HG03108 (cell line): ENCODE data around the gene GRID1.

Experiments used
- ATAC-seq: cut with Tn5 transposase; IDR thresholded peaks from one replicate; pipeline ENCODE4 v1.9.1; 2021; ENCODE audit warnings: moderate library complexity; ENCODE audit not compliant: unreplicated experiment

The GRID1 gene

DNA sequence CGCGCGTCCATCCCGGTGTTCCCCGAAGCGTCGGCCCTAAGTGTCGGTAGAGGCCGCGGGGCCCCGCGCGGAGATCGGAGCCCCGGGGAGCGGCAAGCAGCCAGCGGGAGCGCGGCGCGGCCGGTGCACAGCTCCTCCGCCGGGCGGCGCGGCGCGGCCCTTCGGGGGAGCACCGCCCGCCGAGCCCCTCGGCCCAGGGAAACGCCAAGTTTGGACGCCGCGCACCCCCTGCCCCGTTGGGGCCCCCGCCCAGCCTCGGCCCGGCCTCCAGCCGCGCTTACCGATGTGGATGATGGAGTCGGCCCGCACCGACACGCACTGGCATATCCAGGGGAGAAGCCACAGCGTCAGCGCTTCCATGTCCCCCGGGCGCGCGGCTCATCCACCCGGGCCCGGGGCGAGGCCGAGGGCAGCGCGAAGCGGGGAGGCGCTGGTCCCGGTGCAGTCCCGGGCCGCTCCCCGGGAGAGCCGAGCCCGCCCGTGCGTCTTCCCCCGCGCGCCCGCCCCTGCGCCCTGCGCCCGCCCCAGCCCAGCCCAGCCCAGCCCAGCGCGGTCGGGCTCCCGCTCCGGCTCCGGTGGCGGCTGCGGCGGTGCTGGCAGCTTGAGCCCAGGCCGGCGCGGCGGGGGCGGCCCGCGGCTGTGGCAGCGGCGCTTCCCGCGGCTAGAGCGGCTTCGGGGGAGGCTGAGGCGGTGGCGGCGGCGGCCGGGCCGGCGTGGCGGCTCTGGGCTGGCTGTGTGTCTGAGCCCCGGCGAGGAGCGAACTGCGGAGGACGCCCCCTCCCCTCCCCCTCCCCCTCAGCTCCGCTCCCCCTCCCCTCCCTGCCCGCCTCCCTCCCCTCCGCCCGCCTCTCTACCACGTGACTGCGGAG, at the start of gene GRID1:
TSS of gene GRID1 (minus strand) at position 763 of the 869 bp plus-strand sequence.
- ATAC-seq = no peak

DNA sequence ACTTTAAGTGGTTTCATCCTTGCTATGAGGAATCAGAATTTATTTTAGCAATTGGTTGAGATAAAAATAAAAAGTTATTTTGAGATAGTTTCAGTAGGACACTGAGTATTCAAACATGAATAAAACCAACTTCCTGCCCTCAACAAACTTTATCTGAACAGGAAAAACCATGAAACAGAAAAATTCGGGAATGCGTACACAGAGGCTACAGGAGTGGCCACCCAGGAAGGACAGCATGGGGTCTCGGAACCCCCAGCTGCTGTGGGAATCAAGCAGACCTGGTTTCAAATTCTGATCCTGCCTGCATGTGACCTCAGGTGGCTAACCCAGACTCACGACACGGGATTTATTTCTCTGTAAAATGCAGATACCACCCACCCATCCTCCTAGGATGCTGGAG, 49.0 kb upstream of the GRID1 start:
- ATAC-seq = no peak

DNA sequence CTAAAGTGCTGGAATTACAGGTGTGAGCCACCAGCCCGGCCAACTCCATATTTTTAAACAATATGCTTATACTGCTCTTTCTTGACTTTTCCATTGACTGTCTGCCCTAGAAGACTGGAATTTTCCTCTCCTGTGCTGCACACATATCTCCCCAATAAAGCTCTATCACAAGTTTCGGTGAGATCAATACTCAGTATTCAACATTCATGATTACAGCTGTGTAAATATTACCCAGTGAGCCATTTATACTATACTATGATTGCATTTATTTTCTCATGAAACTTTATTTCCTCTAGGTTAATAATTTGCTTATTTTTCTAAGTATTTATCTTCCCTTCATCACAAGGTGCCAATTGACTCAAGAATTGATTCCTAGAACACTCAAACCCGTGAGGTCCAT, 48.5 kb upstream of the GRID1 start:
- ATAC-seq = no peak

DNA sequence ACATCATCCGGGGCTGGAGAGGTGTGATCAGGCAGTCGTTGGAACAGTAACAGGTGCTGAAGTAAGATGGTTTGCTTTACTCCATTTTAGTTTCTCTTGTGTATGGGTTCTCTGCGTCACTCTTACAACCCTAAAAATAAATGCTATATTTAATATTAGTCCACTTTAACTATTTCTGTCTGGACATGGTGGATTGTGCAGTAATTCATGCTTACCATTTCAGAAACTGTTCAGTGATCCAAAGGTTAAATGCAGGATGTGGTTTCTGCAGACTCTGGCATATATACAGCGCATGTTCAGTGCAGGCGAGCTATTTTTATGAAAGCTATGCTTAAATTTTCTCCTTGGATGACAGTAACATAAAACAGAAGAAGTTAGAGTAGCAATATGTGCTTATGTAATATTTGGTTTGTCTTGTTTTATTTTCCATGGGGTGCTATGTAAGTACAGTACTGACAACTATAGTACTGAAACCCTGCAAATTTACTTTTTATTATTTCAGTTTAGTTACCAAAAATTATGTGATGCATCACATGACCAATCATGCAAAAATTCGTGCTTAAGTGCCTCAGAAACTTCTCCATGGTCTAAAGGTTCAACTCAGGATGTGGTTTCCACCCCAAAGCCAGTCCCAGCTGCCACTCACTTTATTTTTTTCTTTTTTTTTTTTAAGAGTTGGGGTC, 46.6 kb upstream of the GRID1 start:
- ATAC-seq = peak; percentile 78

DNA sequence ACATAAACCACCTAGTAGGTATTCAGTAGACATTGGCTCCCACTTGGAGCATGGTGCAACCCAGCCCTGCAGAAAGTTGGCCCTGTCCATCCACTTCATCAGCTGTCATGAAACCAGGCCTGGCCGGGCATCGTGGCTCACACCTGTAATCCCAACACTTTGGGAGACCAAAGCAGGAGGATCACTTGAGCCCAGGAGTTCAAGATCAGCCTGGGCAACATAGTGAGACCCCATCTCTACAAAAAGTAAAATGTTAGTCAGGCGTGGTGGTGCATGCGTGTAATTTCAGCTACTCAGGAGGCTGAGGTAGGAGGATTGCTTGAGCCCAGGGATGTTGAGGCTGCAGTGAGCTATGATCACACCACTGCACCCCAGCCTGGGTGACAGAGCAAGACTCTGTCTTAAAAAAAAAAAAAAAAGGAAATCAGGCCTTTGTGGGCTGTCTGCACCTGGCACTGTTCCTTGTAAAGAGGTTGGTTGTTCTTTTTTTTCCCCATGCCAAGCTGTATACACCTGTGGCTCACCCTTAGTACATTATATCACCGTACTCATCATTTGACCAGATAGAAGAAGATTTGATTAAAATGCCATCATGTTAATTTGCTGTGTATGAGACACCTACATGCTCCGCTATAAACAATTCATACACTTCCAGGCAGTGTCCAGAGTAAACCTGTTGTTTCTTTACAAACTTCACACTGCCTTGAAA, 45.4 kb upstream of the GRID1 start:
- ATAC-seq = no peak

DNA sequence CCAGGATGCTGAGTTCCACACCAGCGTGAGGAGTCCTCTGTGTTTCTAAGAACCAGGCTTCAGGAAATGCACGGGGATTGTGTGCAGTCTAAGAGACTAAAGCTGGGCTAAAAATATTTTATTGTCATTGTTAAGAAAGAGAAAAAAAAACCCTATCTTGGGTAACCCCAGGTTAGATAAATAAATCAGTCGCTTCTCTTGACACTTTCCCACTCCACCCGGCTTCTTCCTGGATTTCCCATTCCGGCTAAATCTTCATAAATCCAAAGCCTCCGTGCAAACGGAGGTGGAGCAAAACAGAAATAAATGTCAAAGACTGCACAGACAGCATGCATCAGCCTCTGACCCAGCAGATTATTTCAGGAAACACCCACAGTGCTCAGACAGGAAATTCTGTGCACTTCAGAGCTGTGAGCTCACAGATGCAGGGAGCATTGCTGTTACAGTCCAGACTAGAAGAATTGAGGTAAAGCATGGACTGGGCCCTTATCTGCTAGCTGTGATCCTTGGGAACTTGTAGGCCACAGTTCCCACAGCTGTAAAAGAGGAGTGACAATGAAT, 44.8 kb upstream of the GRID1 start:
- peak; percentile 46 for ATAC-seq

DNA sequence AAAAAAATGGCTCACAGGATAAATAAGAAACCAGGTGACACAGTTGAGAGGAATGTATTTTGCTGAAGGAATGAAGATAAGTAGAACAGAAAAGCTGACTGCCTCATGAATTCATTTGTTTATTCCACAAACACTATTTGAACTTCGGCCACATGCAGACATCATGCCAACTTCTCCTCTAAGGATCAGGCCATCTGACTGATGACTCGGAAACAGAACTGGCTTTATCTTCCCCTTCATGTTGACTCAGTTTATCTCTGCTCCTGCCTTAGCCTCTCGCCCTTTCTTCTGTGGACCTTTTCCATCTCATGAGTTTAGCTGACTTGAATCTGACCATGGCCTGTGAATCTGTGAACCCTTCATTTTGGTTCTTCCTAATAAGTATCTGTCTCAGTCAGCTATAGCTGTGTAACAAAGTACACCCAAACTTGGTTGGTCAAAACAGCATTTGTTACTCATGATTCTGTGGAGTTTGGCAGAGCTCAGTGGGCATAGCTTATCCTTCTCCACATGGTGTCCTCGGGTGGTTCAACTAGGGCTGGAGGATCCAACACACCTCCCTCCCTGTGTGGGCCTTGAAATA, 44.0 kb upstream of the GRID1 start:
- no peak for ATAC-seq

DNA sequence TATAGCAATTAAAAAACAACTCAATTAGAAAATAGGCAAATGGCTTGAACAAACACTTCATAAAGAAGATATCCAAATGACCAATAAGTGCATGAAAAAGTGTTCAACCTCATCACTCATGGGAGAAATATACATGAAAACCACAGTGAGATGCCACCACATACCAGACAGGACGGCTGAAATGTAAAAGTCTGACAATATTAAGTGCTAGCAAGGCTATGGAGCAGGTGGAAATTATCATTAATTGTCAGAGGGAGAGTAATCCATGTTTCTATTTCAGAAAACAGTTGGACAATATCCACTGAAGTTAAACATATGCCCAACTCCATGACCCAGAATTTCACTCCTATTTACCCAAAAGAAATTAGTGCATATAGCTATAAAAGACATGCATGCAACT, 42.6 kb upstream of the GRID1 start:
- no peak for ATAC-seq

DNA sequence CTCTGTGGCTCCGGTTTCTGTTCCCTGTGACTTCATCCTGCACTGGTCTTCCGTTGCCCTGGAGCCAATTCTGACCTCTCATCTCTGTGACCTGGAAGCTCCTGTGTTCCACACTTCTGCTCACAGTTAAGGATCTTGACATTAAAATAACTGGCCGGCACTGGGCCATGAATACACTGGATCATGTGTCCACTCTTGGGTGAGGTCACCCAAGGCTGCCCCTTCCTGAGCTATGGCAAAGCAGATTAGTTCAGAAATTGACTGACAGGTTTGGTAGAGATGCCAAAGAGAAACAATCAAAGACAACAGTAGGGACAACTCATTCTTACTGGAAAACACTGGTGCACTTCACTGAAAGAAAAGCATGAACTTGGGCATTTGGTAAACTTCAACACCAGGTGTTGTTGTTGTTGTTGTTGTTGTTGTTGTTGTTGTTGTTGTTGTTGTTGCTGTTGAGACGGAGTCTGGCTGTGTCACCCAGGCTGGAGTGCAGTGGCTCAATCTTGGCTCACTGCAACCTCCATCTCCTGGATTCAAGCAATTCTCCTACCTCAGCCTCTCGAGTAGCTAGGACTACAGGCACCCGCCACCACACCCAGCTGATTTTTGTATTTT, 36.7 kb upstream of the GRID1 start:
- no peak for ATAC-seq

DNA sequence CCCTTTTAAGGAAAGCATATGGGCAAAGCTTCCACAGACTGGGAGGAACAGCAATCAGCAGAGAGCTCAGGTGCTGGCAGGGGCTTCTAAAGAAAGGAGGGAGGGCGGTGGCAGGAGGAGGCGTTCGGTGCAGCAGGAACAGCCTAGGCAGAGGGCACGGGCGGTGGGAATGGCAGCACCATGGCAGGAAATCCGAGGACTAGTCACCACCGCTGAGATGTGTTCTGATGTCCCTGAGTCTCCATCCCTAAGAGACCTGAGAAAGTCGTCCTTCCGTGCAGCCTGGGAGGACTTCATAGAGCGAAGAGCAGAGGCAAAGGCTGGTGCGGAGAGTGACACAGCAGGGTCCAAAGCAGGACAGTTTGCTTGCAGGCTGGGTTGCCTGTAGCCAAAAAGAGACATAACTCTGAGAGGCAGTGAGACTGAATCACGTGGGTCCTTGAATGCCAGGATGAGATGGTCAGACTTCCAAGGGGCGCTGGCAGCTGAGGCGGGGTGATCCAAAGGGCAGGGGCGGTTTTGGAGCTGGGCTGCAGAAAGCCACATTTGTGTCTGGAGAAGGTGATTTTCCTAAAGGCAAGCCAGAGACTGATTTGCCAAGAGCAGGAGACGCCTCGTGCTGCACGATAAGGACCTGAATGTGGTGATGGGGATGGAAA, 35.8 kb upstream of the GRID1 start:
- no peak for ATAC-seq

DNA sequence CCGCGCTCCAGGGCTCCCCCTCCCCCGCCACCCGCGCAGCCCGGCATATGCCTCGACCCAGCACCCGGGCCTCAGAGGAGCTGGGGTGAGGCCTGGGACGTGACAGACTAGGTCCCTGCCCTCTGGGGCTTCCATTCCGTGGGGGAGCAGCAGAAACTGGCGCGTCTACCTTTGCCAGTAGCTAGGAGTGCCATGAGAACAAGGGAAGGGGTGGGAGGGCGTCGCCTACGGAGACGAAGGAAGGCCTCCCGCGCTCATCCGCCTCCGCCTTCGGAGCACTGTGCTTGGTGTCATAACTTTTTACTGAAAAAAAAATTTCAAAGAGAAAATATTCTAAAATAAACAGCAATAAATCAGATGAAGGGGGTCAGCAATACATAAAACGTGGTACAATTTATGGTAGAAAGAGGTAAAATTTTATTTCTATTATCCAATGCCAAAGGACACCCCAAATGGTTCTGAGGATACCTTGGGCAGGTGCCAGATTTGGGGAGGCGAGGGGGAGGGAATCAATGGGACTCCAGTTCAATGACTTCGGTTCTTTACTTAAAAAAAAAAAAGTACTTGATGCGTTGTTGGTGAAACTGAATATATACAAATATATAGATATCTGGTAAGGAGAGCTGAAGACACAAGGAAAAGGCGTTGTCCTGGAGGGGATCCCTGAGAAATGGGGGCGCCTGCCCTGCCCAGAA, 35.1 kb upstream of the GRID1 start:
- ATAC-seq = no peak

DNA sequence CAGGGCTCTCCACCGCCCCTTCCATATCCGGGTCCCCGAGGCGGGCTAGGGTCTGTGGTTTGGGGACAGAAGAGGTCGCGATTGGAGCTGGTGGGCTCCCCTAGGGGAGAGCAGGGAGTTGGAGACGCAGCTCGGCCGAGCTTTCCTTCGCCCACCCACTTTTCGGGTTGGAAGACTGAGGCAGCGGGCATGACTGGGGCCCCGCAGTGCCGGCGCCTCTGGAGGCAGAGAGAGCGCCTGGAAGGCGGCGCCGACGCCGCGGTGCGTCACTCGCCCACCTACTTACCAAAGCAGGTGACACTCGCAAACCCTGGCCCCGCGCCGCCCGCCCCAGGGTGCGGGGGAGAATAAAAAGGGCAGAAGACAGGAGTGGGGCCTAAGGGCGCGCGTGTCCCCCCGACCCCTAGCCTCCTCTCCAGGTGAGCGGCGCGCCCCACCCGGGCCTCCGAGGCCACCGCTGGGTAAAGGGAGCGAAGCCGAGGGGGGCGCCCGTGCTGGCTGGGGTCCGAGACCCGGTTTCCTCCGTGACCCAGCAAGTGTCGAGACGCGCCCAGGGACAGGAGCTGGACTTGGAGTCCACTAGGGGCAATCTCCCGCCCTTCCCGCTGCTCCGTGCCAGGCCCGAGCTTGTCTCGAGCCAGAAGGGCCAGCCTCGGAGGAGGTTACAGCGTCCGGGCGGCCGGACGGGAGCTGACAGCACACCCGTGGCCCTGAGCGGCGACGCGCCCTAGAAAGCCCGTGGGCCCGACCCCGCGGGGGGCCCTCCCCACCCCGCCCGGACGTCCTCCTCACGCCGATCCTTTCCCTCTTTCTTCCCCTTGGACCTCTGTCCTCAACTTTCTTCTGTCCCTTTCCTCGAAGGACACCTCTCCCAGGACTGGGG, 34.4 kb upstream of the GRID1 start:
- peak; percentile 28 for ATAC-seq

DNA sequence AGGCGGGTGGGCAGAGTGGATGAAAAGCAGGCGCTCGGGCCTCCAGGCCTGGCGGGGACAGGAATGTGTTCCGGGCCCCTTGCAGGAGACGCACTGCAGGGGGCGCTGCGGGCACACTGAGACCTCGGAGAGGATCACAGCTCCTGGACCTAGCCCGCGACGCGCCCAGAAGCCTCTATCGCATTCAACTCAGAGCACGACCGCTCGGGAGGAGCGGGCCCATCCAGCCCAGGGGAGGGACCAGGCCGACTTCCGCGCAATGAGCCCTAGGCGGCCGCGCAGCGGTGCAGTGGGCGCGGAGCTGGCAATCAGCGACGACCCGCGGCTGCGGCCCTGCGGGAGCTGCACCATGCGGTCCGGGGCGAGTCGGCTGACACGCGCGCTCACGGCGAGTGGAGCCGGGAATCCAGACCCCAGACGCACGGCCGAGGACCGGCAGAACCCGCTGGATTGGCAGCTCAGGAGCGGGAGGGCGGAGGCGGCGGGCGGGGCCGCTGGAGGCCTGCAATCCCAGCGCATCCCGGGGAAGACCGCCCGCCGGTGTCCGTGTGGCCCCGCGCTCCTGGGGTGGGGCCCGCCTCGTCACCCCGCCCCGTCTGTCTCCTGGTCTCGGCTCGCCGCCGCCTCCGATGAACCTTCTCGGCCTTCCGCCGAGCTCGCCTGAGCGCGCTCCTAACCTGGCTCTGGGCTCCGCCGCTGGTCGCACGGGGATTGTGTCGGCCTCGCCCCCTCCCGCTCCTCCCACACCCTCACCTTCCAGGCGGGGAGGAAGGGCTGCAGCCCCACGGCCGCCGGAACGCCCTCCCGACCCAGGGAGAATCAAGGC, 33.5 kb upstream of the GRID1 start:
- ATAC-seq = peak; percentile 91

DNA sequence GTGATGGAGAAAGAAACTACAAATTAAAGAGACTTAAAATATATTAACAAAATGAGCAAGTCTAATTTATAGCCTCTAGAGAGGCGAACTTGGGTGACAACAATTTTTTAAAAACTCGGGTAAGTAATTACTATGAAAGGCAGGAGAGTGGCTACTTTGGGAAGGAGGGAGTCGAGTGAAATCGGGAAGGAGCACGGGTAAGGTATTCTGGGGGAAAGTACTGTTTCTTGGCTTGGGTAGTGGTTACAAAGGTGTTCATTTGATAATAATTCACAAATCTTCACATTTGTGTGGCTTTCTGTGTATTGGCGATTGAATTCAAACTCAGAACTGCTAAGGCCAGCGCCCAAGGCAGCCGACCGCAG, 32.9 kb upstream of the GRID1 start:
- ATAC-seq = no peak

DNA sequence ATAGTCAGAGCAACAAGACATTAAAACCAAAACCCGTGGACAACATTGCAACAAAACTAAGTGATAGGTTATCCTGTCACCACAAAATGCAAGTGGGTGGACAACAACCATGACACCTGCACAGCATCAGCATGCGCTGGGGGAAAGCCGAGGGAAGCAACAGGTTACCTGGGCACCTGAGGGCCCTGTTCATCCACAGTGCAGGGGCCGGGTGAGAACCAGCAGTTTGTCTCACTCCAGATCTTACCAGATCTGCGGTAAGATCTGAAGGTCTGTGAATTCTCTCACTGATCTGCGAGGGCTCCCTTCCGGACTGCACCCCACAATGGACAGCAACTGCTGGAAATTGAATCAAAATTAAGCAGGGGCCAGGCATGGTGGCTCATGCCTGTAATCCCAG, 30.5 kb upstream of the GRID1 start:
- ATAC-seq = no peak

DNA sequence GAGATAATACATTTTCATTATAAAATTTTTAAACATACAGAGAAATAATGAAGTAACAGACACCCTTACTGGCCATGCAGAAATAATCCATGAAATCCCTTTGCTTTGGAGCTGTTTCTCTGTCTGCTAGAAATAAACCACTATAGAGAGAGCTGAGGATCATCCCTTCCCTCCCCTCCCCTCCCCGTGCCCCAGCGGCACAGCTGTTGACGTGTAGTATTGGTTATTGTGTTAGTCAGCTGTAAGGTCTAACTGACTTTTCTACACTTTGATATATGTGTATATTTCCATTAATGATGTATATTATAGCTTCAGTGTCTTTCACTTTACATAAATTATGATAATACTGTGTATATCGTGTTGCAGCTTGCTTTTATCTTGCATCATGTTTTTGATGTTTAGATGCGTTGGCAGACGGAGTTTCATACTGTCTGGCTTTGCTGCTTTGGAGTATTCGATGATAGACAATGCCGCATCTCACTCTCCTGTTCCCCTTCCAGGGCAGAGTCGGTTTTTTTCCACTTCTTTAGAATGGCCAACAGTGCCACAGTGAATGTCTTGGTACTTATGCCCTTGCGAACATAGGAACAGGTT, 27.4 kb upstream of the GRID1 start:
- no peak for ATAC-seq

DNA sequence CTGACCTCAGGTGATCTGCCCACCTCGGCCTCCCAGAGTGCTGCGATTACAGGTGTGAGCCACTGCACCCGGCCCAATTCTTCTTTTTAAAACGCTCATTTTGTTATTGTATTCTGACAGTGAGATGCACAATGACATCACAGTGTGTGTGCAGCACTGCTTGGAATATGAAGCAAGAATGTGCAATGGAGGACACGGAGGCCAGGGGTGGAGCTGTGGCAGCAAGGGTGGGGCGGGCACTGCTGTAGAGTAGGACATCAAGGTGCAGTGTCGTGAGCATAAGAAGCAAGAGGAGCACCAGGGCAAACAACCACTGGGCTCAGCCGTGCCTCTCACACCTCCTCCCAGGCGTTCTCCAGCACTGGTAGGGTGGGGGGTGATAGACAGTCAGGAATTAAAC, 26.8 kb upstream of the GRID1 start:
- no peak for ATAC-seq
